GM23338 (cell line): ENCODE data around the gene DKK2. TPM values are rescaled to one million over a fixed set of nuclear protein-coding genes. Genes with fewer than 3 reads are reported as not detected.

Experiments
- ATAC-seq: fragments of 200-7000 bp; cut with Tn5 transposase; 3 replicates; pipeline ENCODE4 v1.9.1; 2020
- DNase-seq: peaks from one replicate; pipeline ENCODE4 v3.0.0-alpha.2; 2015; ENCODE audit warnings: low spot score
- H2AFZ ChIP-seq: fragments of 200-600 bp; sonication (generic); 2 replicates; pipeline ENCODE4 v1.8.0; 2016; ENCODE audit warnings: antibody characterized with exemption, mild to moderate bottlenecking, moderate library complexity
- H3F3A ChIP-seq: fragments of 200-600 bp; sonication (generic); replicated peaks from 2 replicates; pipeline ENCODE4 v1.8.0; 2017; ENCODE audit warnings: antibody characterized with exemption, mixed run types, low read depth
- H3K27ac ChIP-seq: fragments of 200-600 bp; sonication (generic); 2 replicates; pipeline ENCODE4 v1.6.1; 2016; ENCODE audit warnings: low read depth
- H3K27me3 ChIP-seq: fragments of 200-600 bp; sonication (generic); 2 replicates; pipeline ENCODE4 v1.8.0; 2016; ENCODE audit warnings: mild to moderate bottlenecking, mixed run types, moderate library complexity; ENCODE audit not compliant: insufficient read depth
- H3K36me3 ChIP-seq: fragments of 200-600 bp; sonication (generic); 2 replicates; pipeline ENCODE4 v1.8.0; 2016; ENCODE audit warnings: mild to moderate bottlenecking; ENCODE audit not compliant: insufficient read depth
- H3K4me1 ChIP-seq: fragments of 200-600 bp; sonication (generic); 2 replicates; pipeline ENCODE4 v1.8.0; 2016; ENCODE audit warnings: mild to moderate bottlenecking, moderate library complexity; ENCODE audit not compliant: insufficient read depth
- H3K4me2 ChIP-seq: fragments of 200-600 bp; sonication (generic); 2 replicates; pipeline ENCODE4 v1.7.1; 2017; ENCODE audit warnings: mixed run types
- H3K4me3 ChIP-seq: fragments of 200-600 bp; sonication (generic); 2 replicates; pipeline ENCODE4 v1.6.1; 2016; ENCODE audit warnings: mixed run types
- H3K79me2 ChIP-seq: fragments of 200-600 bp; sonication (generic); replicated peaks from 2 replicates; pipeline ENCODE4 v1.8.0; 2017; ENCODE audit warnings: mild to moderate bottlenecking; ENCODE audit not compliant: insufficient read depth
- H3K9me2 ChIP-seq: fragments of 200-600 bp; sonication (generic); 2 replicates; pipeline ENCODE4 v1.8.0; 2017; ENCODE audit not compliant: insufficient read depth
- H4K20me1 ChIP-seq: fragments of 200-600 bp; sonication (generic); replicated peaks from 2 replicates; pipeline ENCODE4 v1.8.0; 2017; ENCODE audit warnings: mild to moderate bottlenecking; ENCODE audit not compliant: insufficient read depth
- H3K27ac Mint-ChIP-seq: 2 replicates; pipeline ENCODE4 v1.8.0; 2020; ENCODE audit warnings: inconsistent platforms, mild to moderate bottlenecking, moderate library complexity, mixed read lengths
- H3K27me3 Mint-ChIP-seq: 3 replicates; pipeline ENCODE4 v1.8.0; 2022; ENCODE audit warnings: low read depth, mild to moderate bottlenecking, moderate library complexity, mixed read lengths, inconsistent platforms; ENCODE audit not compliant: insufficient read depth, poor library complexity
- H3K36me3 Mint-ChIP-seq: 3 replicates; pipeline ENCODE4 v1.8.0; 2021; ENCODE audit warnings: low read depth, mild to moderate bottlenecking, inconsistent platforms, moderate library complexity, mixed read lengths
- H3K4me1 Mint-ChIP-seq: 3 replicates; pipeline ENCODE4 v1.8.0; 2020; ENCODE audit warnings: mild to moderate bottlenecking, inconsistent platforms, mixed read lengths
- H3K4me3 Mint-ChIP-seq: 3 replicates; pipeline ENCODE4 v1.8.0; 2021; ENCODE audit warnings: moderate library complexity, mild to moderate bottlenecking, inconsistent platforms, mixed read lengths
- H3K9me3 Mint-ChIP-seq: 3 replicates; pipeline ENCODE4 v1.8.0; 2020; ENCODE audit warnings: moderate library complexity, mild to moderate bottlenecking, inconsistent platforms, mixed read lengths
- CREB1 ChIP-seq: fragments of 250-450 bp; sonication (Bioruptor Pico); IDR thresholded peaks from 2 replicates; pipeline ENCODE4 v1.5.0; 2020; ENCODE audit warnings: low read depth, mild to moderate bottlenecking, moderate library complexity
- CTCF ChIP-seq, 2 experiments: fragments of 200-600 bp in 1 of 2; sonication (generic) in 1 of 2; conservative IDR thresholded peaks; 2 replicates each; pipeline versions ENCODE4 v1.5.1 to v1.6.1; 2016 to 2017; ENCODE audit warnings: antibody characterized with exemption in 2 of 2, low read depth in 2 of 2, mild to moderate bottlenecking in 2 of 2, moderate library complexity in 1 of 2
- ETS1 ChIP-seq: IDR thresholded peaks from 2 replicates; pipeline ENCODE4 v1.6.1; 2016; ENCODE audit warnings: antibody characterized with exemption
- EZH2 ChIP-seq: fragments of 200-600 bp; sonication (generic); IDR thresholded peaks from one replicate; pipeline ENCODE4 v1.8.0; 2017; ENCODE audit warnings: antibody characterized with exemption, mild to moderate bottlenecking, low read depth; ENCODE audit not compliant: unreplicated experiment
- EZH2phosphoT487 ChIP-seq: fragments of 200-600 bp; sonication (generic); IDR thresholded peaks from one replicate; pipeline ENCODE4 v1.8.1; 2018; ENCODE audit warnings: antibody characterized with exemption; ENCODE audit not compliant: unreplicated experiment
- JUNB ChIP-seq: IDR thresholded peaks from one replicate; pipeline ENCODE4 v1.6.1; 2016; ENCODE audit warnings: antibody characterized with exemption; ENCODE audit not compliant: unreplicated experiment
- NANOG ChIP-seq: IDR thresholded peaks from 2 replicates; pipeline ENCODE4 v1.6.1; 2016; ENCODE audit warnings: antibody characterized with exemption, borderline replicate concordance
- POLR2AphosphoS5 ChIP-seq: IDR thresholded peaks from 2 replicates; pipeline ENCODE4 v1.6.1; 2016; ENCODE audit warnings: antibody characterized with exemption, low read depth
- REST ChIP-seq: IDR thresholded peaks from one replicate; pipeline ENCODE4 v1.6.1; 2018; ENCODE audit warnings: antibody characterized with exemption; ENCODE audit not compliant: unreplicated experiment
- STAT1 ChIP-seq: IDR thresholded peaks from one replicate; pipeline ENCODE4 v1.6.1; 2016; ENCODE audit warnings: antibody characterized with exemption; ENCODE audit not compliant: unreplicated experiment
- ZNF114 ChIP-seq: fragments of 250-450 bp; sonication (Bioruptor Pico); IDR thresholded peaks from 2 replicates; pipeline ENCODE4 v1.5.0; 2020; ENCODE audit warnings: mild to moderate bottlenecking, moderate library complexity
- ZNF331 ChIP-seq: fragments of 250-450 bp; sonication (Bioruptor Pico); IDR thresholded peaks from 2 replicates; pipeline ENCODE4 v1.5.0; 2020; ENCODE audit warnings: low read depth, mild to moderate bottlenecking, moderate library complexity
- ZNF462 ChIP-seq: fragments of 250-450 bp; sonication (Bioruptor Pico); IDR thresholded peaks from 2 replicates; pipeline ENCODE4 v1.5.0; 2020; ENCODE audit warnings: mild to moderate bottlenecking, moderate library complexity
- polyA plus RNA-seq: library from polyadenylated mRNA; unstranded; fragments of >200 nt; fragmentation: Nextera tagmentation; extraction: Ambion mirVana; gene quantifications from 2 replicates; pipeline ENCODE4 v1.2.1, GENCODE V29; 2016
- total RNA-seq: library from RNA; depleted of rRNA; stranded (reverse); fragments of >200 nt; shearing (Covaris generic); gene quantifications from 2 replicates; pipeline ENCODE4 v1.2.3, GENCODE V29; 2014

DKK2 gene
- total and polyA plus RNA-seq, 2 experiments from 2014 or later: 0.05 TPM; not detected in 1

GRCh38 chr4:107036584-107037198 lies 578 bp upstream of the DKK2 start:
- peaks cover 64% of the 10 kb centered on the region for H3K27me3 ChIP-seq
- no peaks in the 10 kb centered on the region for H3K36me3 ChIP-seq
- no peaks in the 10 kb centered on the region for H3F3A ChIP-seq
- no peak overlapping the region for H3K27ac Mint-ChIP-seq
- no peaks in the 10 kb centered on the region for H3K9me2 ChIP-seq
- no peaks in the 10 kb centered on the region for H3K79me2 ChIP-seq
- peaks cover 17% of the 10 kb centered on the region for H3K4me1 Mint-ChIP-seq
- TF ChIP-seq NANOG (no peak), EZH2phosphoT487 (no peak), ZNF331 (CRISPR knock-in tag) (no peak), ZNF114 (CRISPR knock-in tag) (no peak), CREB1 (CRISPR knock-in tag) (no peak), REST (no peak), JUNB (no peak), STAT1 (no peak), CTCF (conservative IDR thresholded peaks at IDR 0.05; ENCODE audit: low read depth in 2 of 2) (no peak), ZNF462 (CRISPR knock-in tag) (no peak), EZH2 (no peak), ETS1 (no peak), POLR2AphosphoS5 (no peak)
- no peaks in the 10 kb centered on the region; the same call in 1 of the 2 replicates for H4K20me1 ChIP-seq
- no peak overlapping the region for H3K27ac ChIP-seq
- H3K27me3 Mint-ChIP-seq: peaks cover 46% of the 10 kb centered on the region
- peak; percentile 5 for ATAC-seq
- peak overlapping the region; percentile 94 for H3K4me2 ChIP-seq
- H3K4me3 Mint-ChIP-seq: peak overlapping the region; percentile 88
- peak overlapping the region; percentile 70 for H3K4me3 ChIP-seq
- H3K4me1 ChIP-seq: peaks cover 17% of the 10 kb centered on the region
- DNase-seq: peak; percentile 5
- H2AFZ ChIP-seq: peak overlapping the region; percentile 96
- no peaks in the 10 kb centered on the region for H3K9me3 Mint-ChIP-seq
- H3K36me3 Mint-ChIP-seq: no peaks in the 10 kb centered on the region
